HS-27A (cell line): ENCODE data around the gene UCK2.

Experiments used
- DNase-seq: peaks from one replicate; pipeline ENCODE4 v3.0.0-alpha.2; 2012; ENCODE audit warnings: low read depth, missing footprints

UCK2 gene

DNA sequence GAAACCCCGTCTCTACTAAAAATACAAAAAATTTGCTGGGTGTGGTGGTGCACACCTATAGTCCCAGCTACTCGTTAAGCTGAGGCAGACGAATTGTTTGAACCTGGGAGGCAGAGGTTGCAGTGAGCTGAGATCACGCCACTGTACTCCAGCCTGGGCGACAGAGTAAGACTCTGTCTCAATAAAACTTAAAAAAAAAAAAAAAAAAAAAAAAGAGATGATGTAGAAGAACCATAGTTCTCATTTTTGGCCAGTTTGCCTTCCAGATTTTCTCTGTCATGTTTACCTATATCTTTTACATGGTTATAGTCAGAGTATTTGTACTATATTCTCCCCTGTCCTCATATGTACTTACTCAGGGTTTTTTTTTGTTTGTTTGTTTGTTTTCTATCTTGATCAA lies 53.6 kb downstream of the UCK2 start:
- DNase-seq, result no peak

DNA sequence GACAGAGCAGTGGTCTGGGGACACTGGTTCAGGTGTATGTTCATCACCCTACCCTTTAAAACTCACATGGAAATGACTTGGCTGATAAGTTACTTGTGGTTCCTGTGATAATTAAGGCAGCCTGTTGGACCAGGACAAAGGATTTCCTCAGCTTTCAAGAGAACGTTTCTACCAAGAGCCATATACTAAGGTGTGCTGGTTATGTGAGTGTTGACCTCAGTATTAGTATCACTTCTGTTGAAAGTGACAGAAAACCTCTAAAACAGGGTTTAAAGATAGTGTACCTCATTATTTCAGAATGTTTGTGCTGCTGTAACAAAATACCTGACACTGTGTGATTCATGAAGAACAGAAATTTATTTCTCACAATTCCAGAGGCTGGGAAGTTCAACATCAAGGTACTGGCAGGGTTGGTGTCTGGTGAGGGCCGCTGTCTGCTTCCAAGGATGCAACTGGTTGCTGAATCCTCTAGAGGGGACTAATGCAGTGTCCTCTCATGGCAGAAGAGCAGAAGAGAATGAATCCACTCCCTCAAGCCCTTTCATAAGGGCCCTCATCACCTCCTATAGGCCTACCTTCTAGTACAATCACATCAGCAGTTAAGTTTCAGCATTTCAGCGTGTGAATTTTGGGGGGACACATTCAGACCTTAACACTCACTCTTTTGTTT lies 54.9 kb downstream of the UCK2 start:
- DNase-seq, result no peak

DNA sequence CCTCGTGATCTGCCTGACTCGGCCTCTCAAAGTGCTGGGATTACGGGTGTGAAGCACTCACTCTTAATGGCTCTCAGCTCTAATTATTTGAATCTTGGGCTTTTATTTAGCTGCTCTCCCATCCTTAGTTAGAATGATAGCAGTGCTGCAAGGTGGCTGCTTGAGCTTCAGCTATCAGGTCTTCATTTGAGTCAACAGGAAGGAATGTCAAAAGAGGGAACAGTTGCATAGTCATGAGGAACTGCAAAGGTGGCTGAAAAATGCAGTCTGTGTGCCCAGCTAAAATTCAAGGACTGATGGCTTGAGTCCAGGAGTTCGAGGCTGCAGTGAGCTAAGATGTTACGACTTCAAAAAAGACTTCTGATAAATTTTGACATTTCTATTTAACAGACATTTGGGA lies 55.6 kb downstream of the UCK2 start:
- no peak for DNase-seq

DNA sequence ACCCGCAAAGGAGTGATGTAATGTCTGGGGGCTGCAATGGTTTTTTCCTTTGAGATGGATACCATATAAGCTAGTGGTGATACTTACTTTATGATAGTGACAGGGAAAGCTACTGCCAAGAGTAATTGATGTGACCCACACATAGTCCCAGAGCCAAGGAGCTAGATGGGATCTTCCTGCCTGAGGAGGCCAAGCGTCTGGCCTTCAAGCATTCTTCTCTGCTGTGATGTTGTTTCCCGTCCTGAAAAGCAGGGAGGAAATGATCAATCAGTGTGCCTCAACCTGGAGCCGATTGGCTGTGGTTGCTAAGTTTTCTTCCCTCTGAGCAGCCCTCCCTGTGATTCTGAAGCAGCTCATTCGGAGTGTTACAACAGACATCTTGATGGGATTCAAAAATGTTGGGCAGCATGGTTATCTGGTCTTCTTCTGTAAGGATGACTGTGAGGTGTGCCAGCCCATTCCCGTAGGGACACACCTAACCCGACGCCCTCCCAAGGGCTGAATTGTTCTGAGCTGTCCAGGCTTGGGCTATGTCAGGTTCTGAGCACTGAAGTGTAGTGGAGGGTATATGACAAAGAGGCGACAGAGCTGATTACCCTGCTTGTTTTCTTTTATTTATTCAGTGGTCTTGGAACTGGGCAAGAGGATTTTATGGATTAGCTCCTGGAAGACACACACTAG lies 56.7 kb downstream of the UCK2 start:
- no peak for DNase-seq

GRCh38 chr1:165884690-165885304 lies 57.4 kb downstream of the UCK2 start:
- no peak for DNase-seq

GRCh38 chr1:165885305-165885694 lies 57.9 kb downstream of the UCK2 start:
- no peak for DNase-seq

DNA sequence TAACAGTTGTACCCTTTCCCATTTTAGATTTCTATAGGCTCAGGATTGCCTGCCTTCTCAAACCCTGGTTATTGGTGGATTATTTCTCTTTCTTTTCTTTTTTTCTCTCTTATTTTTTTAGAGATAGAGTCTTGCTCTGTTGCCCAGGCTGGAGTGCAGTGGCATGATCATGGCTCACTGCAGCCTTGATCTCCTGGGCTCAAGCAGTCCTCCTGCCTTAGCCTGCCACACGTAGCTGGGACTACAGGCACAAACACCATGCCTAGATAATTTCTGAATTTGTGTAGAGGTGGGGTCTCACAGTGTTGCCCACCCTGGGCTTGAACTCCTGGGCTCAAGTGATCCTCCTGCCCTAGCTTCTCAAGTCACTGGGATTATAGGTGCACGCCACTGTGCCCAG lies 58.8 kb downstream of the UCK2 start:
- no peak for DNase-seq

GRCh38 chr1:165886983-165887382 lies 59.6 kb downstream of the UCK2 start:
- DNase-seq, result no peak

GRCh38 chr1:165887877-165888551 lies 60.6 kb downstream of the UCK2 start:
- no peak for DNase-seq

GRCh38 chr1:165888552-165888920 lies 61.1 kb downstream of the UCK2 start:
- DNase-seq, result no peak

DNA sequence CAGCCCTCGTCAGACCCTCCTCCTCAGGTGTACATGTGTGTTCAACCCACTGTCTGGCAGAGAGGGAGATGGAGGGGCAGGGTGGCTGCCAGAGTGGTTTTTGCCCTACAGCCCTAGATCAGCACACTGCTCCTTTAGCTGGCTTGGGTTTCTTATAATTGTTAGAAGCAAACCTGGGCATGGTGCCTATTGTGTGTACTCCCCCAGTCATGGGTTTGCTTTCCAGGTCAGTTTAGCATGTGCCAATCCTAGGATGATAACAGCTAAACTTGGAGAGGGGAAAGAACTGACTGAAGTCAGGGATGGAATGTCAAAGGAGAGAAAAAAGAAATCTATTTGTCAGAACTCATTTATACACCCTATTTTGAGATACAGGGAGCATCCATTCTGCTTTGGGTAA lies 63.3 kb downstream of the UCK2 start:
- no peak for DNase-seq

DNA sequence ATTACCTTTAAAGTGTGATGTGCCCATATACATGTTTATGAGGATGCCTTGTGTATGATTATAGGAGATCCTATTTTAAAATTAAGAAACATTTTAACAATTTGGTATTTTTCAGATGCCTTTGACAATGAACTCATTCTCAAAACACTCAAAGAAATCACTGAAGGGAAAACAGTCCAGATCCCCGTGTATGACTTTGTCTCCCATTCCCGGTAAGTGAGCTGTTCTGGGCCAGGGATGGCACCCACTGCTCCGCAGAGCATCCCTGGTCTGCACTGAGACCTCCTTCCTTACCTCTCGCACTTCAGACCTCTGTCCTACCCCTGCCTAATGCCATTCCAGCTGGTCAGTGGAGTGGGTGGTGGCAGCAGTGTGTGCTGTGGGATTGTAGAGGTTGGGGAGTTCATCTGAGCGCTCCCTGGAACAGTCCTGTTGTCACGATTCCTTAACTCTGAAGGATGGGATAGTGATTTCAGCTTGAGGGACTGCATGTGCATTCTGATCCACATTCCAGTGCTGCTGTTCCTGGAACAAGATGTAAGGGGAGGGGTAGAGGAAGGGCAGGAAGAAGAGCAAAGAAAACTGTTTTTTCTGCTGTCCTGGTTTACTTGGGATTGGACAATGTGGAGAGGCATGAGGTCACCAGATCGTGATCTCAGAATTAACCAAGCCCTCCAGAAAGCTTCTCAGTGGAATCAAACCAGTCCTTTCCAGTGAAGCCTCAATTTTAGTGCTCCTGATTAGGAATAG lies 63.9 kb downstream of the UCK2 start:
- DNase-seq, result no peak

DNA sequence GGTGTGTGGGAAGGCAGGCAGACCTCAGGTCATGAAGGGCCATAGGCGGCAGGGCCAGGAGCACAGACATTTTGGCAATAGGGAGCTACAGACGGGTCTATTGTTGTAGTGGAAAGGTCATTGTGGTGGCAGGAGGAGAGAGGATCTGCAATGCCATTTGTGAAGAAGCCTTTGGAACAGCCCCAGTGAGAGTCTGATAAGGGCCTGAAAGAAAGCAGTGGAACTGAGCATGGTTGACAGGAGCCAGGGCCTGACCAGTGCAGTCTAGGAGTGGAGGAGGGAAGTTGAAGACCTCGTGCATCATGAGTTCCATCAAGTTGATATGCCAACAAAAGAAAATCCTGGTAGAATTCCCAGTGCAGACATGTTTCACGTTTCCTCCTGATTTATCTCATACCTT lies 65.5 kb downstream of the UCK2 start:
- no peak for DNase-seq

DNA sequence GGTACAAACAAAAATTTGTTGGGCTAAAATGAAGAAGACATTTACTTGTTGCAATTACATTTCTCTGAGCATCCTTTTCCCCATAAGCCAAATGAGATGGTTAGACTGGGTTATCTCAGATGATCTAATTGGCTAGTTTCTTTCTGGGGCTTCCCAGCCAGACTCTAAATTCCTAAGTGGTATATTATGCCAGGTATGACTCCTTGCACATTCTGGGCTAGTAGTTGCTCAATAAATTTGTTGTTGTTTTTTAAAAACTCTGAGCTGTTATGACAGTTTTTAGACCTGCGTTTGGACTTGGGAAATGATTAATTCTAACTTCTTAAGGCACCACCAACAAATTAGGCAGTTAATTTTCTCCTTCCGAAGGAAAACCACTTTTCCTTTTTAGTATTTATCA lies 66.1 kb downstream of the UCK2 start:
- no peak for DNase-seq

DNA sequence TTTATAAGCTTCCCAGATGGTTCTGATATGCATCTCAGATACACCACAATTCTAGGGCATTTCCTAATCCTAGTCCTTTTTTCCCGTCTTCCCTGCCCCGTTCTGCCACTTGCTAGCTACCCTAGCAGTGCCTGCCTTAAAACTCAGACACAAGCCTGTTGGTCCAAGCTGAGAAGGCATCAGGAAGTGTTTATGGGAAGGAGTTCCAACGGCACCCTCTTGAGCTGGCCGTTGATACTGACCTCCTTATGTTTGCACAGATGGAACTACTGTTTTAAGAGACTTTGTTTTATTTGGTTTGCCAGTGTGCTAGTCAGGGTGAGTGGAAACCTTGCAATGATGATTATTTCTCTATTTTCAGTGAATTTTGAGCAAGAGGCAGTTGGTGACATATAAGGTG lies 67.2 kb downstream of the UCK2 start:
- DNase-seq, result no peak

DNA sequence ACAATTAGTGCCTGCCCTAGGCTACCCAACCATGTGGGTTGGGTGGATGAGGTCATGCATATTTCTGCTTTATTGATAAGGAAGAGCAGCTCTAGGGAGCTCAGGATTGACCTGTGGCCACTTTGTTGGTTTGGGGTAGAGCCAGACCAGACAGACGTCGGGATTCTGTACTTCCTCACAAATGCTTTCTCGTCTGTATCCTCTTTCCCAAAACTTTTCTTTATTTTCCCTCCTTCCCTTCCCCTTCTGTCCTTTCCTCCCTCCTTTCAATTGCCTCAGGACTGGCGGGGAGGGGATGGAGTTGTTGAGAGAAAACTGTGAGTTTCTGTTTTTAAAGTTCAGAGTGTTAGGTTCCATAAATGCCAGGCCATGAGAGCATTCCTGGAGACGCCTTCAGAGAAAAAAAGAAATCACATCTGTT lies 68.0 kb downstream of the UCK2 start:
- no peak for DNase-seq

DNA sequence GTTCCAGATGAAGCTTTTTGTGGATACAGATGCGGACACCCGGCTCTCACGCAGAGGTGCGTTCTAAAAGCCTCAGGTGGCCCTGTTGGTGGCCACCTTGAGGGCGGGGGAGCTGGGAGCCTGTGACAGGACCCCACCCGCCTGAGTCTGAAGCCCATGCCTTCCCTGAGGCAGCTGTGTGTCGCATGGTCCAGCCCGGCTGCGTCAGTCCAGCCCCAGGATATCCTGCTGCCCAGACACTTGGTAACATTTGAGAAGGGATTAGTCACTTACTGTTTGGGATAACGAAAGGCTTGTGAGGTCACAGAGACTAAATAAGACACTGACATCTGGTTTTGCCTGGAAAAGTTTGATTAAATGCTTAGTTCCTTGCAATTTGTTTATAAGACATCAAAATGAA lies 68.9 kb downstream of the UCK2 start:
- DNase-seq, result no peak

- no peak for DNase-seq
These were observed 70.2 kb downstream of the UCK2 start for GRCh38 chr1:165897326-165898303.

GRCh38 chr1:165898837-165899236 lies 71.4 kb downstream of the UCK2 start:
- DNase-seq, result peak; percentile 89

GRCh38 chr1:165899461-165899941 lies 72.1 kb downstream of the UCK2 start:
- DNase-seq, result no peak
